WI38 (cell line): Measurements from ENCODE around the gene TMCO1.
"Not testable (repeated sequence)": the region's sequence is repeated elsewhere in the genome, so short reads cannot be mapped to it uniquely, and the experiment has no call there.

ENCODE experiments used
- H3K4me3 ChIP-seq: 2 replicates; pipeline ENCODE4 v1.5.1; 2011; ENCODE audit warnings: low read depth, mild to moderate bottlenecking, control low read depth, low read length
- TF ChIP-seq, protein P1 (sequence below): IDR thresholded peaks from 2 replicates; pipeline ENCODE4 v1.5.1; 2012; ENCODE audit warnings: low read depth, mild to moderate bottlenecking, control low read depth, low read length

TMCO1 gene

DNA sequence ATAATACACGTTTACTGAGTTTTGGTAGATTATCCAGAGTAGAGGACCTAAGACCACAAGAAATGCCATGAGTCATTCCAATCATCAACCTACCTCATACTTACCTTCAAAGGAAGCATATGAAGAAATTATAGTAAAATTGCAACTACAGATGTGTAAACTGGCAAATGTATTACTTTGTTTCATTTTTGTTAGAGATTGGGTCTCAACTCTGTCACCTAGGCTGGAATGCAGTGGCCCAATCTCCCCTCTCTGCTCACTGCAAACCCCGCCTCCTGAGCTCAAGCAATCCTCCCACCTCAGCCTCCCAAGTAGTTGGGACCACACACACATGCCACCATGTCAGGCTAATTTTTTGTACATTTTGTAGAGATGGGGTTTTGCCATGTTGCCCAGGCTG is 5.2 kb downstream of the TMCO1 start:
- no peak overlapping the region for H3K4me3 ChIP-seq
- TF ChIP-seq, protein P1, sequence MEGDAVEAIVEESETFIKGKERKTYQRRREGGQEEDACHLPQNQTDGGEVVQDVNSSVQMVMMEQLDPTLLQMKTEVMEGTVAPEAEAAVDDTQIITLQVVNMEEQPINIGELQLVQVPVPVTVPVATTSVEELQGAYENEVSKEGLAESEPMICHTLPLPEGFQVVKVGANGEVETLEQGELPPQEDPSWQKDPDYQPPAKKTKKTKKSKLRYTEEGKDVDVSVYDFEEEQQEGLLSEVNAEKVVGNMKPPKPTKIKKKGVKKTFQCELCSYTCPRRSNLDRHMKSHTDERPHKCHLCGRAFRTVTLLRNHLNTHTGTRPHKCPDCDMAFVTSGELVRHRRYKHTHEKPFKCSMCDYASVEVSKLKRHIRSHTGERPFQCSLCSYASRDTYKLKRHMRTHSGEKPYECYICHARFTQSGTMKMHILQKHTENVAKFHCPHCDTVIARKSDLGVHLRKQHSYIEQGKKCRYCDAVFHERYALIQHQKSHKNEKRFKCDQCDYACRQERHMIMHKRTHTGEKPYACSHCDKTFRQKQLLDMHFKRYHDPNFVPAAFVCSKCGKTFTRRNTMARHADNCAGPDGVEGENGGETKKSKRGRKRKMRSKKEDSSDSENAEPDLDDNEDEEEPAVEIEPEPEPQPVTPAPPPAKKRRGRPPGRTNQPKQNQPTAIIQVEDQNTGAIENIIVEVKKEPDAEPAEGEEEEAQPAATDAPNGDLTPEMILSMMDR: no peak

DNA sequence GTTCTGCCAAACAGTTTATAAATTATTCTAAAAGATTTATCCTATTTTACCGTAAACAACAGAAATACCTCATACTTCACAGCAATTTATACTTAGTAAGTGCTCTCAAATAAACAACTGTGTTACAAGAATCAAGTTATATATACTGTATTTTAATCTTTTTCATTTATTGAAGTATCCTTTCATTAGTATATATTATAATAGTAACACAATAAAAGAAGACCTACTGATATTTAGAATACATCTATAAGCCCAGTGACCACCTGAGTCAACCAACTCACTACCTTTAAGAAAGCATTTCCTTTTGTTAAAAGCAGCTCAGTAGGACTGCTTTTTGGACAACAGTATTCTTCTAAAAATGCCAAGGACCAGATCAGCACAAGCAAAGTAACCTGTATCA is 5.9 kb downstream of the TMCO1 start:
- H3K4me3 ChIP-seq: no peak overlapping the region
- TF ChIP-seq, protein P1: no peak

DNA sequence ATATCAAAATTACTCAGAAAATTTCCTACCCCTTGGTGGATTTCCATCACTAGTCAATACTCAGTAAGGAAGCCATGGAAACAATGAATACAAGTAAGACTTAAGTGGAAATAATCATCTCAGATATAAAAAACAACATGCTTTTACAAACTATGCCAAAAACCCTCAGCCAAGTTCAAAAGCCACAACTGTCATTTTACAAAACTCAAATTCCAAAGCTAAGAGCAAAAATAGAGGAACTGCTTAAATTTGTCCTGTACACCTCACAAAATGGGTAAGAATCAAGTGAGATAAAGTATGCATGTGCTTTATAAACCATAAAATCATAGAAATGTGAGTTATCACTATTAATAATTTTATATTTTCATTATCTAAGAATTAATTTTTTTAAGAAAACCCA is 9.6 kb downstream of the TMCO1 start:
- H3K4me3 ChIP-seq: no peak overlapping the region
- TF ChIP-seq, protein P1: no peak

DNA sequence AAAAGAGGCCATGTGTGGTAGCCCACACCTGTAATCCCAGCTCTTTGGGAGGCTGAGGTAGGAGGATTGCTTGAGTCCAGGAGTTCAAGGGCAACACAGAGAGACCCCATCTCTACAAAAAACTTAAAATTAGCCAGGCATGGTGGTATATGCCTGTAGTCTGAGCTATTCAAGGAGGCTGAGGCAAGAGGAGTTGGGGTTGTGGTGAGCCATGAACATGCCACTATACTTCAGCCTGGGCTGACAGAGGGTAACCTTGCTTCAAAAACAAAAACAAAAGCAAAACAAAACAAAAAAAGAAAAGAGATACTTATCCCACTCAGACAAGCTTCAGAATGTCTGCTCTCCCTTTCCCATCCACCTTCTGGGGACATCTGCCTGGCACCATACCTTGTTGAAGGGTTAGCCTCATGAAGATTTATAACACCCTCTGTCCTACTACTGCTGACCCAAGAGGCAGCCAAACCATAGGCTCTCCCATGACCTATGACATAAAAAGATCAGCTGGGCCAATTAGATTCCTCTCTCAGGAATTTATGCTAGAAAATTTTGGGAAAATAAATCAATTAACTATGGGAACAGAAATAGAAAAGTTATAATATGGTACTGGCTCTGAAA is 13.2 kb downstream of the TMCO1 start:
- H3K4me3 ChIP-seq: no peak overlapping the region
- TF ChIP-seq, protein P1: no peak

DNA sequence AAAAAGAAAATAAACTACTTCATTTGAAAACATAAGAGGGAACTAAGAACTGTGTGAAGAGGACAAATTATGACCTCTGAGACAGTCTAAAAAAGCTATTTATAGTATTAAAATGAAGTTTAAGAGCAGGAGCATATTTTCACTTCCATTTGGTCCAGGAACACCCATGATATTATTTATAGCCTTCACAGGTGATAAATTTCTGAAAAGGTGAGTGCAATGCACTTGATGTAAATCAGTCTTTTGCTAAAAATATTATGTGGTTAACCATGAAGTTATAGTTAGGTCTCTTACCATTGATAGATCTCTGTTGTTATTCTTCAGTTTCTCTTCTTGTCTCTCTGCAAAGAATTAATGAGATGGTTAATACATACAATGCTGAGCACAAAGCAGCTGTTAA is 14.7 kb downstream of the TMCO1 start:
- TF ChIP-seq, protein P1: no peak
- no peak overlapping the region for H3K4me3 ChIP-seq

DNA sequence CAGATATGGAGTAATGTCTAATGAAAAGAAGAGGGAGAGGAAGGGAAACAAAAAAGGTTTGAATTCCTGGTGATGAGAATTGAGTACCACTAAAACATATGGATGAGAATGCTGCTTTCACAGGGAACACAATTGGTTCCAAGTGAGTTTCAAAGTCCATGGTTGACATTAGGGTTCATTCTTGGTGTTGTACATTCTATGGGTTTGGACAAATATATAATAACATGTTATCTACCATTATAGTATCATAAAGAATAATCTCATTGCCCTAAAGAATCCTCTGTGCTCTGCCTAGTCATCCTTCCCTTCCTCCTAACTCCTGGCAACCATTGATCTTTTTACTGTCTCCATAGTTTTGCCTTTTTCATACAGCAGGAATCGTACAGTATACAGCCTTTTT is 20.1 kb downstream of the TMCO1 start:
- TF ChIP-seq, protein P1: no peak
- no peak overlapping the region for H3K4me3 ChIP-seq

DNA sequence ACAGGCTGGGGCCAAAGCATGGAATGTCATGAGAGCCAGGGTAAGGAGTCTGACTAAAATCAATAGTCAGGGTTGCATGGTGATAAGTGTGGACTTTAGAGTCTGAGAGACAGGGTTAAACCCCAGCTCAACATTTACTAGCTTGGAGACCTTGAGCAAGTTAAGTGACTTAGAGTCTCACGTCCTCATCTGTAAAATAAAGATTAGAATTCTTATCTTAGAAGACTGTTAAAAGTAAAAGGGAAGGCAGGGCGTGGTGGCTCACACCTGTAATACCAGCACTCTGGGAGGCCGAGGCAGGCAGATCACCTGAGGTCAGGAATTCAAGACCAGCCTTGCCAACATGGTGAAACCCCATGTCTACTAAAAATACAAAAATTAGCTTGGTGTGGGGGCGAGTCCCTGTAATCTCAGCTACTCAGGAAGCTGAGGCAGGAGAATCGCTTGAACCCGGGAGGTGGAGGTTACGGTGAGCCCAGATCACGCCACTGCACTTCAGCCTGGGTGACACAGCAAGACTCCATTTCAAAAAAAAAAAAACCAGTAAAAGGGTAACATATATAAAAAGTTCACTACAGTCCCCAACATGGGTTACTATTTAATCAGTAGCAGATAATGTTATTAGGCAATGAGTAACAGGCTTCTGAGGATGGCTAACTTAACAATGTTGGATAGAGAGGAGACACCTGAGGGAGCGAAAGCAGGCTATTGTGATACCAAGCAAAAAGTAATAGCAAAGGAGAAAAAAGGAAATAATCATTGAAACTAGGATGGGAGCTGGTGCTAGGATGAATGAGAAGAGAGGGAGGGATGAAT is 20.8 kb downstream of the TMCO1 start:
- H3K4me3 ChIP-seq: no peak overlapping the region
- TF ChIP-seq, protein P1: no peak

DNA sequence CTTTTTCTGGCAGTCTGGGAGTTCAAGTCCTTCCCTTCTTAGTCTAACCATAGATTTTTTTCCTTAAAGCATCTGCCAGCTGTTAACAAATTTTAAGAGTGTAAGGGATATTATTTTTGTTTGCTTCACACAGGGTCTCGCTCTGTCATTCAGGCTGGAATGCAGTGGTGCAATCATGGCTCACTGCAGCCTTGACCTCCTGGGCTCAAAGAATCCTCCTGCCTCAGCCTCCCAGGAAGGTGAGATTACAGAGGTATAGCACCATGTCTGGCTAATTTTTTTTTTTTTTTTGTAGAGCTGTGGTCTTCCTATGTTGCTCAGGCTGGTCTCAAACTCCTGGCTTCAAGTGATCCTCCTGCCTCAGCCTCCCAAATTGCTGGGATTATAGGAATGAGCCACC is 23.8 kb downstream of the TMCO1 start:
- not testable (repeated sequence) for H3K4me3 ChIP-seq
